ENCODE measurements around the gene CAMK1D.

CAMK1D gene

GRCh38 chr10:12500381-12501303 is 151.3 kb downstream of the CAMK1D start:
- DNase-seq = no peak

GRCh38 chr10:12501324-12501723 is 152.0 kb downstream of the CAMK1D start:
- no peak for DNase-seq

GRCh38 chr10:12501841-12502525 is 152.6 kb downstream of the CAMK1D start:
- DNase-seq = no peak

GRCh38 chr10:12502526-12503274 is 153.4 kb downstream of the CAMK1D start:
- DNase-seq = no peak

GRCh38 chr10:12503311-12503710 is 154.0 kb downstream of the CAMK1D start:
- DNase-seq = no peak

- DNase-seq = no peak
These were observed 154.8 kb downstream of the CAMK1D start for GRCh38 chr10:12504176-12504575.

GRCh38 chr10:12504628-12505027 is 155.3 kb downstream of the CAMK1D start:
- no peak for DNase-seq

- DNase-seq = no peak
These were observed 156.3 kb downstream of the CAMK1D start for GRCh38 chr10:12505683-12506082.

GRCh38 chr10:12507165-12507850 is 158.0 kb downstream of the CAMK1D start:
- no peak for DNase-seq

- DNase-seq = no peak
These were observed 158.8 kb downstream of the CAMK1D start for GRCh38 chr10:12508165-12508564.

GRCh38 chr10:12509016-12509793 is 159.9 kb downstream of the CAMK1D start:
- DNase-seq = no peak

- no peak for DNase-seq
These were observed 160.4 kb downstream of the CAMK1D start for GRCh38 chr10:12509794-12510100.

- DNase-seq = no peak
These were observed 161.2 kb downstream of the CAMK1D start for GRCh38 chr10:12510501-12510941.

GRCh38 chr10:12510984-12511383 is 161.6 kb downstream of the CAMK1D start:
- DNase-seq = no peak

- DNase-seq = no peak
These were observed 162.3 kb downstream of the CAMK1D start for GRCh38 chr10:12511651-12512050.

- no peak for DNase-seq
These were observed 163.1 kb downstream of the CAMK1D start for GRCh38 chr10:12512332-12513002.

GRCh38 chr10:12513003-12513365 is 163.6 kb downstream of the CAMK1D start:
- no peak for DNase-seq

- no peak for DNase-seq
These were observed 164.7 kb downstream of the CAMK1D start for GRCh38 chr10:12513775-12514673.

GRCh38 chr10:12518024-12518423 is 168.7 kb downstream of the CAMK1D start:
- no peak for DNase-seq

- DNase-seq = no peak
These were observed 172.1 kb downstream of the CAMK1D start for GRCh38 chr10:12521423-12521822.

All from right forelimb (tissue), 1 donor.